Hepatocyte (in vitro differentiated cells): Measurements from ENCODE around the gene FAM8A1.

ENCODE experiments used
- EZH2phosphoT487 ChIP-seq: fragments of 200-600 bp; sonication (generic); IDR thresholded peaks from one replicate; pipeline ENCODE4 v1.6.1; 2018; ENCODE audit warnings: antibody characterized with exemption, mild to moderate bottlenecking, low read depth, moderate library complexity; ENCODE audit not compliant: unreplicated experiment, severe bottlenecking
- TF ChIP-seq, protein P1 (sequence below): fragments of 200-600 bp; sonication (generic); IDR thresholded peaks from 2 replicates; pipeline ENCODE4 v1.5.1; 2016; ENCODE audit warnings: antibody characterized with exemption, mild to moderate bottlenecking; ENCODE audit not compliant: poor library complexity

GRCh38 chr6:17640477-17640917, 40.4 kb downstream of the FAM8A1 start:
- TF ChIP-seq, protein P1, sequence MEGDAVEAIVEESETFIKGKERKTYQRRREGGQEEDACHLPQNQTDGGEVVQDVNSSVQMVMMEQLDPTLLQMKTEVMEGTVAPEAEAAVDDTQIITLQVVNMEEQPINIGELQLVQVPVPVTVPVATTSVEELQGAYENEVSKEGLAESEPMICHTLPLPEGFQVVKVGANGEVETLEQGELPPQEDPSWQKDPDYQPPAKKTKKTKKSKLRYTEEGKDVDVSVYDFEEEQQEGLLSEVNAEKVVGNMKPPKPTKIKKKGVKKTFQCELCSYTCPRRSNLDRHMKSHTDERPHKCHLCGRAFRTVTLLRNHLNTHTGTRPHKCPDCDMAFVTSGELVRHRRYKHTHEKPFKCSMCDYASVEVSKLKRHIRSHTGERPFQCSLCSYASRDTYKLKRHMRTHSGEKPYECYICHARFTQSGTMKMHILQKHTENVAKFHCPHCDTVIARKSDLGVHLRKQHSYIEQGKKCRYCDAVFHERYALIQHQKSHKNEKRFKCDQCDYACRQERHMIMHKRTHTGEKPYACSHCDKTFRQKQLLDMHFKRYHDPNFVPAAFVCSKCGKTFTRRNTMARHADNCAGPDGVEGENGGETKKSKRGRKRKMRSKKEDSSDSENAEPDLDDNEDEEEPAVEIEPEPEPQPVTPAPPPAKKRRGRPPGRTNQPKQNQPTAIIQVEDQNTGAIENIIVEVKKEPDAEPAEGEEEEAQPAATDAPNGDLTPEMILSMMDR = no peak
- no peak for TF ChIP-seq EZH2phosphoT487
